Endothelial cell of umbilical vein (primary cell): ENCODE results near the gene GGA1. TPM values are rescaled to one million over a fixed set of nuclear protein-coding genes. Genes with fewer than 3 reads are reported as not detected.

Experiments used
- BruUV-seq: library from RNA; stranded (reverse); fragments of 400-500 nt; replicated peaks from 2 replicates; lab custom pipeline; 2021; lab: Mats Ljungman, UMichigan
- CTCF ChIA-PET: fragments of 300-600, 350-600 bp; sonication (Branson Sonifier 250); formaldehyde crosslinking; loops from one replicate; lab custom pipeline; 2021; ENCODE audit warnings: antibody characterized with exemption, inconsistent platforms; lab: Charles Lee
- POLR2A ChIA-PET: fragments of 300-600, 350-600 bp; sonication (Branson Sonifier 250); formaldehyde crosslinking; loops from one replicate; lab custom pipeline; 2021; ENCODE audit warnings: antibody characterized with exemption, inconsistent platforms; lab: Charles Lee
- DNase-seq: peaks from one replicate; pipeline ENCODE4 v3.0.0-alpha.2; 2011; ENCODE audit warnings: low read depth, low spot score
- FAIRE-seq: peaks from 2 replicates; lab custom pipeline; 2011; peaks lifted over from hg19 to GRCh38; lab: Jason Lieb, UNC
- H2AFZ ChIP-seq: 2 replicates; pipeline ENCODE4 v1.6.0; 2012; ENCODE audit warnings: low read depth, low read length, control low read depth, inconsistent platforms
- H3K27ac ChIP-seq: 2 replicates; pipeline ENCODE4 v1.5.1; 2011; ENCODE audit warnings: low read depth, mild to moderate bottlenecking, control low read depth, low read length, moderate library complexity; ENCODE audit not compliant: insufficient read depth
- H3K27me3 ChIP-seq, 2 experiments: 2 replicates each; pipeline versions ENCODE4 v1.6.0 to v1.6.1; 2011; ENCODE audit warnings: low read length in 2 of 2, mixed read lengths in 1 of 2; ENCODE audit not compliant: control insufficient read depth in 2 of 2, insufficient read depth in 2 of 2
- H3K36me3 ChIP-seq, 2 experiments: 2 replicates in 1 of 2; 3 replicates in 1 of 2; pipeline ENCODE4 v1.5.1; 2011; ENCODE audit warnings: low read length in 2 of 2, mild to moderate bottlenecking in 1 of 2, moderate library complexity in 1 of 2; ENCODE audit not compliant: control insufficient read depth in 2 of 2, insufficient read depth in 2 of 2; ENCODE audit errors: extremely low read depth in 1 of 2
- H3K4me1 ChIP-seq: 3 replicates; pipeline ENCODE4 v1.5.1; 2011; ENCODE audit warnings: mild to moderate bottlenecking, low read length; ENCODE audit not compliant: control insufficient read depth, insufficient read depth; ENCODE audit errors: extremely low read depth
- H3K4me2 ChIP-seq: 2 replicates; pipeline ENCODE4 v1.6.1; 2011; ENCODE audit warnings: low read length, control low read depth, mixed read lengths; ENCODE audit not compliant: insufficient read depth
- H3K4me3 ChIP-seq, 3 experiments: fragments of 200-600 bp in 1 of 3; sonication (generic), shearing (Covaris generic) in 1 of 3; replicated peaks in 1 of 3; 2 replicates each; pipeline ENCODE4 v1.5.1; 2011 to 2016; ENCODE audit warnings: control low read depth in 3 of 3, low read length in 3 of 3, mild to moderate bottlenecking in 2 of 3, inconsistent platforms in 1 of 3, low read depth in 1 of 3, moderate library complexity in 1 of 3; ENCODE audit not compliant: insufficient read depth in 1 of 3
- H3K79me2 ChIP-seq: 2 replicates; pipeline ENCODE4 v1.6.0; 2012; ENCODE audit warnings: low read length, inconsistent platforms; ENCODE audit not compliant: control insufficient read depth, insufficient read depth
- H3K9ac ChIP-seq: replicated peaks from 2 replicates; pipeline ENCODE3; 2011; ENCODE audit warnings: low read length, control low read depth; ENCODE audit not compliant: insufficient read depth; ENCODE audit errors: extremely low read depth
- H3K9me1 ChIP-seq: replicated peaks from 3 replicates; pipeline ENCODE4 v1.6.0; 2011; ENCODE audit warnings: mild to moderate bottlenecking, low read length; ENCODE audit not compliant: control insufficient read depth, insufficient read depth; ENCODE audit errors: extremely low read depth
- H3K9me3 ChIP-seq: replicated peaks from 2 replicates; pipeline ENCODE4 v1.5.1; 2012; ENCODE audit warnings: low read length, inconsistent platforms; ENCODE audit not compliant: control insufficient read depth, insufficient read depth
- H4K20me1 ChIP-seq: replicated peaks from 2 replicates; pipeline ENCODE3; 2011; ENCODE audit warnings: mild to moderate bottlenecking, low read length; ENCODE audit not compliant: control insufficient read depth, insufficient read depth; ENCODE audit errors: extremely low read depth
- CTCF ChIP-seq, 2 donors: IDR thresholded peaks; 1 replicate in 1 of 2; 2 replicates in 1 of 2; pipeline ENCODE4 v1.5.1; 2011; ENCODE audit warnings: low read length in 2 of 2, mild to moderate bottlenecking in 2 of 2, moderate library complexity in 2 of 2, control low read depth in 1 of 2, inconsistent platforms in 1 of 2, low read depth in 1 of 2; ENCODE audit not compliant: insufficient read depth in 1 of 2; ENCODE audit errors: extremely low read depth in 1 of 2
- EZH2 ChIP-seq: IDR thresholded peaks from 2 replicates; pipeline ENCODE4 v1.6.1; 2012; ENCODE audit warnings: borderline replicate concordance, low read depth, mild to moderate bottlenecking, moderate library complexity, low read length, inconsistent platforms; ENCODE audit not compliant: severe bottlenecking
- FOS ChIP-seq: IDR thresholded peaks from 2 replicates; pipeline ENCODE4 v1.6.1; 2011; ENCODE audit warnings: mild to moderate bottlenecking, low read length, moderate library complexity, borderline replicate concordance; ENCODE audit not compliant: insufficient read depth
- GATA2 ChIP-seq: IDR thresholded peaks from 2 replicates; pipeline ENCODE4 v1.7.0; 2011; ENCODE audit warnings: low read depth, mild to moderate bottlenecking, moderate library complexity, mixed read lengths, low read length; ENCODE audit not compliant: insufficient read length, insufficient read depth
- JUN ChIP-seq: IDR thresholded peaks from 2 replicates; pipeline ENCODE4 v1.6.1; 2011; ENCODE audit warnings: borderline replicate concordance, low read depth; ENCODE audit not compliant: insufficient read length, insufficient read depth
- MYC ChIP-seq: IDR thresholded peaks from one replicate; pipeline ENCODE4 v1.6.1; 2011; ENCODE audit warnings: mild to moderate bottlenecking, low read depth, low read length
- POLR2A ChIP-seq: IDR thresholded peaks from 2 replicates; pipeline ENCODE4 v1.6.1; 2012; ENCODE audit warnings: low read depth, mild to moderate bottlenecking, control low read depth, low read length
- POLR2AphosphoS5 ChIP-seq: IDR thresholded peaks from 2 replicates; pipeline ENCODE4 v1.6.1; 2012; ENCODE audit warnings: low read depth, mild to moderate bottlenecking, control low read depth, low read length, moderate library complexity; ENCODE audit not compliant: insufficient read depth
- dilution Hi-C: fragments of 300-500 bp; cut with MboI; formaldehyde crosslinking; loops from one replicate; pipeline ENCODE4 v1.15.0; 2019; ENCODE audit warnings: low sequenced_read_pairs; ENCODE audit not compliant: extremely low pct_ligation_motif_present
- intact Hi-C: fragments of 100-400 bp; cut with micrococcal nuclease; formaldehyde crosslinking; loops from one replicate; pipeline ENCODE4 v1.10.0; 2022
- polyA plus RNA-seq, 4 experiments: library from polyadenylated mRNA; depleted of rRNA in 3 of 4; stranded (reverse) in 3 of 4; unstranded in 1 of 4; fragments of >200 nt; gene quantifications; 2 replicates each; pipeline versions ENCODE4 v1.2.1 to v1.2.3, GENCODE V29; 2011 to 2012; ENCODE audit warnings: missing spikeins in 1 of 4
- total RNA-seq: library from RNA; stranded (reverse); gene quantifications from 2 replicates; pipeline ENCODE4 v1.2.3, GENCODE V29; 2021
- TF ChIP-seq, protein P1 (sequence below): IDR thresholded peaks from 2 replicates; pipeline ENCODE4 v1.6.1; 2011; ENCODE audit not compliant: insufficient read depth, insufficient read length

GGA1 gene
- total and polyA plus RNA-seq, 2 donors (not counting 3 experiments of a cell fraction or from before 2014, with no cell fraction given), result 54.1 to 67.5 TPM

GRCh38 chr22:37664249-37665101 lies 55.8 kb downstream of the GGA1 start:
- H3K27ac ChIP-seq, result no peak overlapping the region
- FAIRE-seq (no peak), DNase-seq (no peak)
- ChIA-PET POLR2A (no interaction called here), CTCF (interaction anchor here (0.7 to 8.6 kb wide), 7 partner anchors 8 to 62 kb away, joined by 3 to 220 read pairs (median 4); partner anchors contain the start of gene NOL12)
- peaks cover 28% of the 10 kb centered on the region for H3K79me2 ChIP-seq
- dilution Hi-C loops (no loop called here), intact Hi-C loops (no loop called here)
- no TSS peak for BruUV-seq
- TF ChIP-seq FOS (no peak), JUN (no peak), POLR2AphosphoS5 (no peak), MYC (no peak), CTCF (IDR thresholded peaks at IDR 0.05; ENCODE audit: extremely low read depth in 1 of 2, insufficient read depth in 1 of 2, low read depth in 1 of 2, low read length in 2 of 2) (no peak), GATA2 (no peak), POLR2A (no peak), EZH2 (no peak)
- TF ChIP-seq, protein P1, sequence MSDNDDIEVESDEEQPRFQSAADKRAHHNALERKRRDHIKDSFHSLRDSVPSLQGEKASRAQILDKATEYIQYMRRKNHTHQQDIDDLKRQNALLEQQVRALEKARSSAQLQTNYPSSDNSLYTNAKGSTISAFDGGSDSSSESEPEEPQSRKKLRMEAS, result no peak
- no peaks in the 10 kb centered on the region for H4K20me1 ChIP-seq
- no peak overlapping the region for H3K9ac ChIP-seq
- H3K4me3 ChIP-seq, result no peak overlapping the region
- H3K9me1 ChIP-seq, result no peaks in the 10 kb centered on the region
- H3K36me3 ChIP-seq, result peaks cover 0 to 10% of the 10 kb centered on the region in 2 experiments
- no peaks in the 10 kb centered on the region for H3K27me3 ChIP-seq
- no peak overlapping the region for H2AFZ ChIP-seq
- peaks cover 5% of the 10 kb centered on the region for H3K4me1 ChIP-seq
- no peaks in the 10 kb centered on the region for H3K9me3 ChIP-seq
- no peak overlapping the region for H3K4me2 ChIP-seq
